HG02763 (cell line): ENCODE measurements around the gene PRKCE.

Experiments used
- ATAC-seq: cut with Tn5 transposase; IDR thresholded peaks from one replicate; pipeline ENCODE4 v1.9.1; 2021; ENCODE audit warnings: mild to moderate bottlenecking, moderate library complexity; ENCODE audit not compliant: unreplicated experiment

Gene PRKCE

DNA sequence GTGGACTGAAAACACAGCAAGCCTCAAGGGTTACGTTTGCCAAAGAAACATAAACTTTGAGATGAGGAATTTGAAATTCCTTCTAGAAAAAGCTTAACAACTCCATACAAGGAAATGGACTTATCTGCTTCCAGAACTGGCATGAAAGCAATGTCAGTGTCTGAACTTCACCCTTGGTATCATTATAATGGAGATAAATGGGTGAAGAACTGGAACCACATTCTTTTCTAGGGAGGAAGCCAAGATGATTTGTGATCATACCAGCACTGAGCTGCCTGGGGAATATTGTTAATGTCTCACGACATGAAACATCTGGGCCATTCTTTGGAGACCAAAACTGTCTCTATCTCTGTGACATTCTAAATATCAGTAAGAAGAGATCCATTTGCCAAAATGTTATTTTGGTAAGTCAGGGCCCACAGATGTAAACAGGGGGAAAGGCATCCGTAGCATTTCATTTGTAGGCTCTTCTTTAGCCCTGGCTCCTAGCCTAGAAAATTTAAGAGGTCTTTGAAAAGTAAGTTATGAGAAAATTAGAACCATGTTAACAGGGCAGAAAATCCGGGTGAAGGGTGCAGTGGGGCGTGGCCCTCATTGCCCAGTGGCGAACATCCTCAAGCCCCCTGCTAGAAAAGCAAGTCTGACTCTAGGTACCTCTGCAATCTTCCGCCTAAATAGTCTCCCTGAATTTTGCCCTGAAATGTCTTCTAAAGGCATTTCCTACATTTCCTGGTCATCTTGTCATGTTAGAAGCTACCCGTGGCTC, 350.4 kb downstream of the PRKCE start:
- no peak for ATAC-seq

GRCh38 chr2:46002507-46002883, 351.0 kb downstream of the PRKCE start:
- no peak for ATAC-seq

- ATAC-seq, result no peak
Measured at GRCh38 chr2:46002947-46003346, 351.5 kb downstream of the PRKCE start.

- ATAC-seq, result no peak
Measured at GRCh38 chr2:46003903-46004473, 352.5 kb downstream of the PRKCE start.

- no peak for ATAC-seq
Measured at GRCh38 chr2:46006473-46007025, 355.1 kb downstream of the PRKCE start.

GRCh38 chr2:46007412-46007811, 355.9 kb downstream of the PRKCE start:
- no peak for ATAC-seq

GRCh38 chr2:46008091-46008870, 356.8 kb downstream of the PRKCE start:
- ATAC-seq, result no peak

GRCh38 chr2:46009315-46009714, 357.8 kb downstream of the PRKCE start:
- no peak for ATAC-seq

GRCh38 chr2:46009772-46010171, 358.3 kb downstream of the PRKCE start:
- no peak for ATAC-seq

DNA sequence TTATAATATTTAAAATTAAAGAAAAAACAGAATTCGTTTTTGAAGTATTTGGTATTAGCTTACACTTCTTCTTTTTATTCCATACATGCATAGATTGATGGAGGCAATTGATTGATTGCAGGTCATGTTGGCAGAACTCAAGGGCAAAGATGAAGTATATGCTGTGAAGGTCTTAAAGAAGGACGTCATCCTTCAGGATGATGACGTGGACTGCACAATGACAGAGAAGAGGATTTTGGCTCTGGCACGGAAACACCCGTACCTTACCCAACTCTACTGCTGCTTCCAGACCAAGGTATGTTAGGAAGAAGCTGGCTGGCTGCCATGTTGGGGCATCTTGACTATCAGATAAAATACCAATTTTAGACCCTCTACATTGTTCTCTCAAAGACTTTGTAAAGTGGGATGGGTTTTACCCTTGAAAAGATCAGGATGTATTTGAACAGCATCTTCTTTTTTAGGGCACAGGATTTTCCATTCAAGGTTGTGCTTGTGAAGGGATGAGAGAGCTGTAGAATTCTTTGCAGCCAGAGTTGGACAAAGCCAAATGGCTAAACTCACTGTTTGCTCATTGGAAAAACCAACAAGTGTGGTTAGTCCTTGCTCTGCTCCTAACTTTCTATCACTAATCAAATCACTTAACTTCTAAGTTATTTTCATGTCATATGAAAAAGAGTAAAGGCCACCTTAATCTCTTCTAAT, 358.9 kb downstream of the PRKCE start:
- no peak for ATAC-seq

- no peak for ATAC-seq
Measured at GRCh38 chr2:46010925-46011490, 359.5 kb downstream of the PRKCE start.

DNA sequence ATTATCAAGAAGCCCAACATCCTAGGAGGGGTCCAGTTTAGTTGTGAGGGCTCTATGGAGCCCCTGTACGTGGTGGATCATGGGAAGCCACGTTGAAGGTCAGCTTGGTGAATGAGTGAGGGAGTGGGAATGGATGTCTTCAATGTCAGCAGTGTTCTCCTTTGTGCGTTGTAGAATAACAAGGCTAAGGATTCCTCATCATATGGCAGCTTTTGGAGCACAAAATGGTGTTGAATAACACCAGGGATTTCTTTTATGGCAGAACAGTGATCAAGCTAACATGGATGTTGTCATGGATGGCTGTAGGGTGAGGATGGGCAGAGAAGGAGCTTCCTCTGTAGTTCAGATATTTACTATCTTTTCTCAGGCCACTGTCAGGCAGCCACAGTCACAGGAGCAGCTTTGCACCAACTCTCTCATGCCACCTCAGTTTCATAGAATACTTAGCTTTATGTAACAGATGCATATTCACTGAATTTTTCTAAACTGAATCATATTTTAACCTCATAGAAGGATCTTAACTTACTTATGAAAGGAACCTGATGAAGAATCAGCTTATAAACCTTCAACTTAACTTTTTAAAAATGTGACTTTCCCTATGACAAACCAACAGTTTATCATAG, 361.3 kb downstream of the PRKCE start:
- no peak for ATAC-seq

GRCh38 chr2:46013726-46014125, 362.3 kb downstream of the PRKCE start:
- no peak for ATAC-seq

DNA sequence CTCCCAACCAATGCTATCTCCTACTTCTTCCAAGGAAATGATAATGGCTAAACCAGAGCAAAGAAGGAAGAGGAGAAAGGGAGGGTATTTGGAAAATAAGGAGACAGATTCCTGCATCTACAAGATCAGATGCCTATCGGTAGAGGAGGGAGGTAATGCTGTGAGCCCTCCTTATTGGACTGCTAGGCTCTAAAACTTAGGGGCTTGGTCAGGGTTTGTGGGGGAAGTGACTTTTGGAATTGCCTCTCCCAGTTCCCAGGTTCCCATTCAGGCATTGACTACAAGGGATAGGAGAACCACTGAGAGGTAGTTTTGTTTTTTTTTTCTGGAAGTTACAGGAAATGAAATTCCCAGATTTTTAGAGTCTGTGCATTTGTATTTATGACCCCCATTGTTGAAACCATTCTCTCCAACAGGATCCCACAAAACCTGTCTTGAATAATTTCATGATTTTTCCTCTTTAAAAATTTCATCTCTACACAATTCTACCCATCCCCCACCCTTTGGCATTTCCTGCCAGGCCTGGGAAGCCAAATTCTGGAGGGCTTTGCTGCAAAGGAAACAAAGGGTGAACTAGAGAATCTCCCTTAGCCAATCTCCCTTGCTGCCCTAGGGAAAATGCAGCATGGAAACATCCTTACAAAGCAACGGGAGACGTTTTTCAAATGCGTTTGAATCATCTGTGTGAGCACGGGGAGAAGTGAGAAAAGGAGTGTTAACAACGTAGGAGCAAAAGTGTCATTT, 363.6 kb downstream of the PRKCE start:
- ATAC-seq, result no peak

DNA sequence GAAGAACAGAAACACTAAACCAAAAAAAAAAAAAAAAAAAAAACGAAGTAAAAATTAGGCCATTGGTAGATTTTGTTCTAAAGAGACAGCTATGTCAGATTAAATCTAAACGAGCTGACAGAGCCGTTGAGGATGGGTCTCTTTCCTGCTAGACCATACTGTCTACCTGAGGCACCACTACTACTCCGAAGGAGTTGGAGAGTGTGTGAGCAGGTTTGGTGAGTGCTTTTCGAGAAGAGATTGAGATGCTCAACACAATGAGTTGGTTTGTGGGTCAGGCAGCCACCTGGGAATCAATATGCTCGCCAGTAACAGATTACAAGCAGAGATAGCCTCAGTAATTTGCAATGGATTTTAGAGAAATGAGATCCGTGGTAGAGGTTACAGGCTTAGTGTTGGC, 364.2 kb downstream of the PRKCE start:
- ATAC-seq, result no peak

DNA sequence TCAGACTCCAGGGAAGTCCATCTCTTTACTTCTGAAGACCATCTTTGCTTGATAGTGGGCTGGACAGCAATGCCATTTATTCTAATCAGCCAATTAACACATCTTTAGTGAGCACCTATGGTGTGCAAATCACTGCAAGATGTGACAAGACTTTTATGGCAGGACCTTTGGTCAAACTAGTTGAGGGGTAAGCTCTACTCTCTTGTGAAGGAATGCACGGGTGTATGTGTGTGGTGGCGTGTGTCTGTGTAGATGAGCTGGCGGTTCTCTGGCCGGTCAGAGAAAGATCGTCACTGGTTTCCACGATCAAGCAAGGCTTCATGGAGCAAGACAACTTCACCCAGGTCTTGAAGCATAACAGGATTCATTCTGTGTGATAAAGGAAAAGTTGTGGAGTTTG, 364.6 kb downstream of the PRKCE start:
- no peak for ATAC-seq

DNA sequence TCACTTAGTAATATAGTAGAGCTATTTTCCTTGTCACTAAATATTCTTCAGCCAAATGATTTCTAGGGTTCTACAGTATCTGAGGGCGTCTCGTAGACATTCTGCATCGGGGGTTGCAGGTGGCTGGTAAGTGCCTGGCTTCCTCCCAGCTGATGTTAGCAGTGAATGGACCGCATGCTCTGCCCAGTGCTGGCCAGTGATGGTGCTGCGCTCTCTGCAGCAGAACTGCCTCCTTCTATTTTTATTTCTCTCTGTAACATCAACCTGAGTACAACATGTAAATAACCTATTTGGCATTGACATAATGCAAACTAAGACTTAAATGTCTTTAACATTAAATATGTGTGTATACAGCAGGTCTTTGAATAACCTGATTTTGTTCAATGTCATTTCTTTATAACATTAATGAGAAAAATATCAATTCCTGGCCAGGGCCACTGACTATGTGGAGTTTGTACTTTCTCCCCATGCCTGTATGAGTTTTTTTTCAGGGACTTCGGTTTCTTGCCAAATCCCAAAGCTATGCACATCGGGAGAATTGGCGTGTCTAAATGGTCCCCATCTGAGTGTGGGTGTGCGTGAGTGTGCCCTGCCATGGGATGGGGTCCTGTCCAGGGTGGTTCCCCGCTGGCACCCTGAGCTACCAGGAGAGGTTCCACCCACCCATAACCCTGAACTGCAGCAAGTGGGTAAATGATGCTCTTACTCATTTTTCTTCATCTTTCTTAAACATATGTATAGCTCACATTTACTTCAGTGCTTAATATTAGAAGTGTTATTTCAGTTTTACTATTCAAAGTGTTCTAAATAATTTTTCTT, 367.5 kb downstream of the PRKCE start:
- no peak for ATAC-seq

DNA sequence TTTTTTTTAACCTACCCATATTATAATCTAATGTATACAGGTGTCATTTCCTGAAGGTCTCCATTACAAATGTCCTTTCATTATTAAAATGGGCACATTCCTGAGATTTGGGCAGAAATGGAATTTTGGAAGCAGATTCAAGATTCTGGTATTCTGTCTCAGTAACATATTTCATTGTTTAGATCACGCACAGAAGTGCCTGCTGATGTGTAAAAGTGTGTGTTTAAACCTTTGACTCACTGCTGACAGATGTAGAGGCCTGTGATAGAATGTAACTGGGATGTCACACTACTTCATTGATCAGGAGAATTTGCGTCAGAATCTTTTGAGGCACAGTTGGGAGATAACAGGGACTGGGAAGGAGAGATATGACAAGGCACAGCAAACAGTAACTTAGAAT, 368.9 kb downstream of the PRKCE start:
- ATAC-seq, result no peak
